Measurements from ENCODE around the gene PRSS50. TPM values are rescaled to one million over a fixed set of nuclear protein-coding genes. Genes with fewer than 3 reads are reported as not detected.

The PRSS50 gene
- total and polyA plus RNA-seq, 2 donors (not counting 3 experiments of a cell fraction or from before 2014, with no cell fraction given): not detected

DNA sequence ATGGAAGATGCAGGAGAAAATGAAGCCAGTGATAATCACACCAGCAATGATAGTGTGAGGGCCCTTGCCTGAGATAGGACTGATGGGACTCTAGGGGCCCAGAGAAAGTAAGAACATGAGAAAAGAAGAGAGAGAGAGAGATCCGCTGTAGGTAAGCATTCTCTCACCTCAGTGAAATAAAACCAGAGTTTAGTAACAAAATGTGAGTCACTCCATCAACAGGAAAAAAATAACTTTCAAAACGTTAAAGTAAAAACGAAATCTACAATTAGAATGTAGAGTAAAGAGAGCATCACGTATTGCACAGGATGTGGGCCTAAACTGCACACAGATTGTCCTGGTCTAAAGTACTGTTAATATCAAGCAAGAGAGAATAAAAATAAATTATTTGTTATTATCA, 6.8 kb upstream of the PRSS50 start:
- no peaks in the 10 kb centered on the region for H3K4me1 ChIP-seq (ENCODE audit: control insufficient read depth, extremely low read depth, insufficient read depth, low read length)
- H3K4me3 ChIP-seq (replicated peaks in 1 of 3; ENCODE audit: insufficient read depth in 1 of 3, low read depth in 1 of 3, low read length in 3 of 3): no peak overlapping the region
- H3K9ac ChIP-seq (replicated peaks; ENCODE audit: extremely low read depth, insufficient read depth, low read length): no peak overlapping the region
- intact Hi-C loops (cut with micrococcal nuclease) (no loop called here), dilution Hi-C loops (cut with MboI; ENCODE audit: extremely low pct_ligation_motif_present, low sequenced_read_pairs) (no loop called here)
- no peak overlapping the region for H2AFZ ChIP-seq (ENCODE audit: low read depth, low read length)
- no peaks in the 10 kb centered on the region for H3K9me3 ChIP-seq (replicated peaks; ENCODE audit: control insufficient read depth, insufficient read depth, low read length)
- H3K79me2 ChIP-seq (ENCODE audit: control insufficient read depth, insufficient read depth, low read length): no peaks in the 10 kb centered on the region
- no peak overlapping the region for H3K4me2 ChIP-seq (ENCODE audit: insufficient read depth, low read length)
- FAIRE-seq (no peak), DNase-seq (ENCODE audit: low read depth, low spot score) (no peak)
- POLR2A ChIA-PET: no interaction called here
- peaks cover 9 to 11% of the 10 kb centered on the region in 2 experiments for H3K27me3 ChIP-seq (ENCODE audit: control insufficient read depth in 2 of 2, insufficient read depth in 2 of 2, low read length in 2 of 2)
- CTCF ChIA-PET: interaction anchor here (1.0 to 1.3 kb wide), 2 partner anchors 14 to 121 kb away, joined by 3 to 5 read pairs; no protein-coding TSS in a partner anchor
- H3K36me3 ChIP-seq (ENCODE audit: control insufficient read depth in 2 of 2, extremely low read depth in 1 of 2, insufficient read depth in 2 of 2, low read length in 2 of 2): no peaks in the 10 kb centered on the region
- no peaks in the 10 kb centered on the region for H3K9me1 ChIP-seq (replicated peaks; ENCODE audit: control insufficient read depth, extremely low read depth, insufficient read depth, low read length)
- TF ChIP-seq GATA2 (IDR thresholded peaks at IDR 0.05; ENCODE audit: insufficient read depth, insufficient read length, low read depth, low read length) (no peak), FOS (IDR thresholded peaks at IDR 0.05; ENCODE audit: borderline replicate concordance, insufficient read depth, low read length) (no peak), MYC (IDR thresholded peaks at IDR 0.05; ENCODE audit: low read depth, low read length) (no peak), JUN (IDR thresholded peaks at IDR 0.05; ENCODE audit: borderline replicate concordance, insufficient read depth, insufficient read length, low read depth) (no peak)
- BruUV-seq (replicated peaks): no TSS peak
- H4K20me1 ChIP-seq (replicated peaks; ENCODE audit: control insufficient read depth, extremely low read depth, insufficient read depth, low read length): no peaks in the 10 kb centered on the region
- H3K27ac ChIP-seq (ENCODE audit: insufficient read depth, low read depth, low read length): no peak overlapping the region

DNA sequence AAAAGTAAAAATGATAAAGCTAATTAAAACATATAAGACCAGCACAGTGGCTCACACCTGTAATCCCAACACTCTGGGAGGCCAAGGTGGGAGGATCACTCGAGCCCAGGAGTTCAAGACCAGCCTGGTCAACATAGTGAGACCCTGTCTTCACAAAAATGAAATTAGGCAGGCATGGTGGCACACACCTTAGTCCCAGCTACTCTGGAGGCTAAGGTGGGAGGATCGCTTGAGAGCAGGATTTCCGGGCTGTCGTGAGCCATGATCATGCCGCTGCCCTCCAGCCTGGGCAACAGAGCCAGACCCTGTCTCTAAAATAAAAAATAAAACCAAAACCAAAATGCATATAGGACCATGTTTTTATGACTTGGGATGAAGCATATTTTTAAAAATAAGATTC, 4.8 kb upstream of the PRSS50 start:
- no peaks in the 10 kb centered on the region for H3K36me3 ChIP-seq (ENCODE audit: control insufficient read depth in 2 of 2, extremely low read depth in 1 of 2, insufficient read depth in 2 of 2, low read length in 2 of 2)
- no TSS peak for BruUV-seq (replicated peaks)
- intact Hi-C loops (cut with micrococcal nuclease) (no loop called here), dilution Hi-C loops (cut with MboI; ENCODE audit: extremely low pct_ligation_motif_present, low sequenced_read_pairs) (no loop called here)
- H3K4me1 ChIP-seq (ENCODE audit: control insufficient read depth, extremely low read depth, insufficient read depth, low read length): no peaks in the 10 kb centered on the region
- peaks cover 4 to 6% of the 10 kb centered on the region in 2 experiments for H3K27me3 ChIP-seq (ENCODE audit: control insufficient read depth in 2 of 2, insufficient read depth in 2 of 2, low read length in 2 of 2)
- H3K79me2 ChIP-seq (ENCODE audit: control insufficient read depth, insufficient read depth, low read length): no peaks in the 10 kb centered on the region
- H3K9me3 ChIP-seq (replicated peaks; ENCODE audit: control insufficient read depth, insufficient read depth, low read length): no peaks in the 10 kb centered on the region
- H4K20me1 ChIP-seq (replicated peaks; ENCODE audit: control insufficient read depth, extremely low read depth, insufficient read depth, low read length): no peaks in the 10 kb centered on the region
- no peak overlapping the region for H3K9ac ChIP-seq (replicated peaks; ENCODE audit: extremely low read depth, insufficient read depth, low read length)
- ChIA-PET POLR2A (no interaction called here), CTCF (no interaction called here)
- no peak for DNase-seq (ENCODE audit: low read depth, low spot score)
- H3K27ac ChIP-seq (ENCODE audit: insufficient read depth, low read depth, low read length): no peak overlapping the region
- no peak overlapping the region for H3K4me2 ChIP-seq (ENCODE audit: insufficient read depth, low read length)
- H3K4me3 ChIP-seq (replicated peaks in 1 of 3; ENCODE audit: insufficient read depth in 1 of 3, low read depth in 1 of 3, low read length in 3 of 3): no peak overlapping the region
- no peak for FAIRE-seq
- H2AFZ ChIP-seq (ENCODE audit: low read depth, low read length): no peak overlapping the region
- H3K9me1 ChIP-seq (replicated peaks; ENCODE audit: control insufficient read depth, extremely low read depth, insufficient read depth, low read length): no peaks in the 10 kb centered on the region
- no peak for TF ChIP-seq GATA2 (IDR thresholded peaks at IDR 0.05; ENCODE audit: insufficient read depth, insufficient read length, low read depth, low read length)

Measured in endothelial cell of umbilical vein (primary cell).